ENCODE results near the gene PRDM15. TPM values are rescaled to one million over a fixed set of nuclear protein-coding genes. Genes with fewer than 3 reads are reported as not detected.

Gene PRDM15
- total RNA-seq, 4 donors from 2014 or later, result 6.4 to 88.4 (median 21.1) TPM

DNA sequence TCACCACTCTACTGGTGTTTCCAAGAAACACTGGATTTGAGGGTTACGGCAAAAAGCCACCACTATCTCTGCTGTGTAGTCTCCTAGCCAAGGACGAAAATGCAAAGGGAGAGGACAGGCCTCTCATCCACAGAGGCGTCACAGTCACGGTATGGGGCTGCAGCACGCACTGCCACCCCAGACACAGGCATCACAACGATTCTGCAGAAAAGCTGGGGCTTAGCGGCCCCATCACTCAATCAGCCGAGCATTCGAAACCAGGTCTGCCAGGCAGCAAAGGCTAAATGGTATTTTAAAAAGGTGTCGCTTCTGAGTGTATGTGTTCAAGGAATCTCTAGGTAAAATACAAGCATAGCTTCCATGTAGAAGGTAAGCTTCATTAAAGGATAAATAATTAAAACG is 113.7 kb downstream of the PRDM15 start:
- intact Hi-C loops (cut with DNase I; ENCODE audit: low total_unique reads) (no loop called here), in situ Hi-C loops (cut with MboI; ENCODE audit: low pct_ligation_motif_present in 1 of 4, low pct_unique_long_range_greater_than_20kb in 1 of 4, low sequenced_read_pairs in 3 of 4) (no loop called here)
- whole genome bisulfite sequencing, 2 donors (ENCODE audit: low coverage in 1 of 2), result 75 to 84% methylated on average over 5 to 11 of the region's 11 CpGs
- peak overlapping the region in 1 of 4 donors; percentile 77 for H3K27ac ChIP-seq
- H3K4me1 ChIP-seq, result peaks cover 7 to 59% (median 32%) of the 10 kb centered on the region in 4 donors
- peak overlapping the region in 3 of 4 donors; percentile 47 to 60 (median 49) for H3K4me3 ChIP-seq
- H3K36me3 ChIP-seq, result no peaks in the 10 kb centered on the region
- TF ChIP-seq POLR2A (IDR thresholded peaks at IDR 0.05), result no peak
- no peak for TF ChIP-seq POLR2AphosphoS5 (IDR thresholded peaks at IDR 0.05)
- TF ChIP-seq, protein P1, sequence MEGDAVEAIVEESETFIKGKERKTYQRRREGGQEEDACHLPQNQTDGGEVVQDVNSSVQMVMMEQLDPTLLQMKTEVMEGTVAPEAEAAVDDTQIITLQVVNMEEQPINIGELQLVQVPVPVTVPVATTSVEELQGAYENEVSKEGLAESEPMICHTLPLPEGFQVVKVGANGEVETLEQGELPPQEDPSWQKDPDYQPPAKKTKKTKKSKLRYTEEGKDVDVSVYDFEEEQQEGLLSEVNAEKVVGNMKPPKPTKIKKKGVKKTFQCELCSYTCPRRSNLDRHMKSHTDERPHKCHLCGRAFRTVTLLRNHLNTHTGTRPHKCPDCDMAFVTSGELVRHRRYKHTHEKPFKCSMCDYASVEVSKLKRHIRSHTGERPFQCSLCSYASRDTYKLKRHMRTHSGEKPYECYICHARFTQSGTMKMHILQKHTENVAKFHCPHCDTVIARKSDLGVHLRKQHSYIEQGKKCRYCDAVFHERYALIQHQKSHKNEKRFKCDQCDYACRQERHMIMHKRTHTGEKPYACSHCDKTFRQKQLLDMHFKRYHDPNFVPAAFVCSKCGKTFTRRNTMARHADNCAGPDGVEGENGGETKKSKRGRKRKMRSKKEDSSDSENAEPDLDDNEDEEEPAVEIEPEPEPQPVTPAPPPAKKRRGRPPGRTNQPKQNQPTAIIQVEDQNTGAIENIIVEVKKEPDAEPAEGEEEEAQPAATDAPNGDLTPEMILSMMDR (IDR thresholded peaks at IDR 0.05), result no peak
- no peak for TF ChIP-seq EP300 (IDR thresholded peaks at IDR 0.05; ENCODE audit: low read depth)
- H3K9me3 ChIP-seq, result no peaks in the 10 kb centered on the region
- peaks cover 96% of the 10 kb centered on the region for H3K27me3 ChIP-seq
- DNase-seq, result no peak

DNA sequence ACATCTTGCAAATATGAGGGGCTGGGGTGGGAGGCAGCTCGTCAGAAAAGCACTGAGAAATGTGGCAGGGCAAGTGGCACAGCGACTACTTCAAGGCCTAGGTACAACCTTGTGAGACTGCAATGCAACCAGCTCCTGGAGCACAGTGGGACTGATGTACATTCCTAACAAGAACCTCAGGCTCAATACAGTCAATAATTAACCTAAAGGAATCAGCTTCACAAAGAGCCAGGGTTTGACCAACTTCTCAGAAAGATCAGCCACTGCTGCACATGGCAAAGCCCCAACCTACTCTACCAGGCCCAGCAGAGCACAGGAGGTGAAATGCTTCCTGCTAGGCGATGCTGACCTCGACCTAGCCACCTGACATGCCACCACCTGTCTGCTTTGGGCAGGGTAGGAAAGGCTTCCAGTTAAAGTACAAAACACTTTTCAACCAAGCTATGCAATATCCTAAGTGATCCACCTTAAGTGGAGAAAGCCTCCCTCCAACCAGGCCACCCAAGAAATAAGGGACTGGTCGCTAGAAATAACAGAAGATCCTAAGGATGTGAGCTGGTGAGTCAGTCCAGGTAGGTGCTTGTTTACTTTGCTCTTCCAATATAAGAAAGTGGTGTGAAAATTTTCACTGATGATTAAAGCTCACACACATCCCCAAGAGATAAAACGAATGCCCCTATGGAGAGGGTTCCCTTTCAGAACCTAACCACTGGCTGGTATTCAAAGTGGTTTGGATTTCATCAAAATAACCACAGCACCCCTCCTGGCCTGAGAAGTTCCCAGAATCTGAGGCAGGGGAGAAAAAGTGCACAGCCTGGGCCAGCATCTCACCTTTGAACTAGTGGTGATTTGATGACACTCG is 114.4 kb downstream of the PRDM15 start:
- no peaks in the 10 kb centered on the region for H3K36me3 ChIP-seq
- 72 to 79% methylated on average over 2 to 7 of the region's 7 CpGs for WGBS, 2 donors (ENCODE audit: low coverage in 1 of 2)
- no peak for DNase-seq
- H3K27ac ChIP-seq, result no peak overlapping the region
- TF ChIP-seq POLR2AphosphoS5 (IDR thresholded peaks at IDR 0.05), result no peak
- no peak for TF ChIP-seq EP300 (IDR thresholded peaks at IDR 0.05; ENCODE audit: low read depth)
- TF ChIP-seq, protein P1 (IDR thresholded peaks at IDR 0.05), result no peak
- TF ChIP-seq POLR2A (IDR thresholded peaks at IDR 0.05), result no peak
- peaks cover 94% of the 10 kb centered on the region for H3K27me3 ChIP-seq
- in situ Hi-C loops (cut with MboI; ENCODE audit: low pct_ligation_motif_present in 1 of 4, low pct_unique_long_range_greater_than_20kb in 1 of 4, low sequenced_read_pairs in 3 of 4) (no loop called here), intact Hi-C loops (cut with DNase I; ENCODE audit: low total_unique reads) (no loop called here)
- H3K9me3 ChIP-seq, result no peaks in the 10 kb centered on the region
- peak overlapping the region in 1 of 4 donors; percentile 60 for H3K4me3 ChIP-seq
- peaks cover 7 to 59% (median 32%) of the 10 kb centered on the region in 4 donors for H3K4me1 ChIP-seq

DNA sequence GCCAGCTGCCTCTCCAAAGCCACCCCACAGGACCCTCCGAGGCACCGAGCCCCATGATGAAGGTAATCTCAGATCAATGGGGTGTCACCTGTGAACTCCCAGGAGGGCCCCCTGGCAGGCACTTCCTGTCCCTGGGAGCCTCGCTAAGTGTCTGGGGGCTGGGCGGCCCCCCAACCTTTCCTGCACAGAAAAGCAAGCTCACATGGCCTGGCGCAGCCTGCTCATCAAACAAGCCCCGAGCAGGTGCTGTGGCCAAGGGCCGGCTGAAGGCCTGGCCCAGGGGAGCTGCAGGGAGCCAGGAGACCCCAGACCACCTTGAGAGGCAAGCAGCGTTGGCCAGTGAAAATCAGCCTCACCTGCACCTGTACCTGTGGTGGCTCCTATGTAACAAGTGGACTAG is 115.1 kb downstream of the PRDM15 start:
- DNase-seq, result no peak
- Histone ChIP-seq H3K4me3 (no peak overlapping the region), H3K27ac (no peak overlapping the region), H3K27me3 (peaks cover 86% of the 10 kb centered on the region), H3K36me3 (no peaks in the 10 kb centered on the region), H3K4me1 (peaks cover 7 to 52% (median 27%) of the 10 kb centered on the region in 4 donors), H3K9me3 (no peaks in the 10 kb centered on the region)
- WGBS, 2 donors (ENCODE audit: low coverage in 1 of 2), result 85% methylated on average over 8 of the region's 8 CpGs; no CpG with 5 or more reads in 1 of the 2 donors
- in situ Hi-C loops (cut with MboI; ENCODE audit: low pct_ligation_motif_present in 1 of 4, low pct_unique_long_range_greater_than_20kb in 1 of 4, low sequenced_read_pairs in 3 of 4) (no loop called here), intact Hi-C loops (cut with DNase I; ENCODE audit: low total_unique reads) (no loop called here)
- TF ChIP-seq POLR2A (IDR thresholded peaks at IDR 0.05), result no peak
- TF ChIP-seq EP300 (IDR thresholded peaks at IDR 0.05; ENCODE audit: low read depth), result no peak
- TF ChIP-seq, protein P1 (IDR thresholded peaks at IDR 0.05), result no peak
- no peak for TF ChIP-seq POLR2AphosphoS5 (IDR thresholded peaks at IDR 0.05)

DNA sequence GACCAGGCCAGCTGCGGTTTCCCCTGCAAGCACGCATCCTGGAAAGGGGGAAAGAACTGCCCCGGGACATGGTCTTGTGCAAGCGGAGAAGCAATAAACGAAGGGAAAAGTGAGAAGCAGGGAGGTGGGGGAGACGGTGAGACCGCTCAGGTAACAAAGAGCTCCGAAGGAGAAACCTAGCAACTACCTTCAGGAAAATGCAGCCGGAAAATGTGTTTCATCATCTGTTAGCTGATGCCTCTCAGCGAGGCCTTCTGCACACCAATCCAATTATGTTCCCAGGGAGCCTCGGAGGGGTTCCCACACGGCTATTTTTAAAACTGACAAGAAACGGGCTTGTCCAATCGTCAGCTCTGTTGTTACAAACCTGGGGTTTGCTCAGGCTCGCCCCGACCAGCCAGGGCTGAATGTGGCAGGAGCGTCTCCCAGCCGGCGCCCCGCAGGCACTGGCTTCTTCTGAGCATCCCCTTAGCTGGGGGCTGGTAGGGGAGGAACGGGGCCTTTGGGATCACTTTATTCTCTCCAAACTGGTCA is 115.7 kb downstream of the PRDM15 start:
- peaks cover 81% of the 10 kb centered on the region for H3K27me3 ChIP-seq
- intact Hi-C loops (cut with DNase I; ENCODE audit: low total_unique reads), result no loop called here
- in situ Hi-C loops (cut with MboI; ENCODE audit: low pct_ligation_motif_present in 1 of 4, low pct_unique_long_range_greater_than_20kb in 1 of 4, low sequenced_read_pairs in 3 of 4), result no loop called here
- no peaks in the 10 kb centered on the region for H3K9me3 ChIP-seq
- TF ChIP-seq EP300 (IDR thresholded peaks at IDR 0.05; ENCODE audit: low read depth) (no peak), POLR2AphosphoS5 (IDR thresholded peaks at IDR 0.05) (no peak), POLR2A (IDR thresholded peaks at IDR 0.05) (no peak)
- TF ChIP-seq, protein P1 (IDR thresholded peaks at IDR 0.05), result no peak
- 50 to 51% methylated on average over 5 to 21 of the region's 21 CpGs for whole genome bisulfite sequencing, 2 donors (ENCODE audit: low coverage in 1 of 2)
- DNase-seq, result no peak
- H3K4me3 ChIP-seq, result no peak overlapping the region
- H3K27ac ChIP-seq, result no peak overlapping the region
- H3K4me1 ChIP-seq, result peaks cover 6 to 46% (median 22%) of the 10 kb centered on the region in 4 donors
- no peaks in the 10 kb centered on the region for H3K36me3 ChIP-seq

Data from transverse colon (tissue), 4 donors.